CD4-positive, alpha-beta T cell treated with Interleukin-21 for 1 hour (primary cell): ENCODE measurements around the gene OR1E1.
"Not testable (repeated sequence)": the region's sequence is repeated elsewhere in the genome, so short reads cannot be mapped to it uniquely, and the experiment has no call there.

Experiments used
- DNase-seq: peaks from one replicate; pipeline ENCODE4 v3.0.0-alpha.2; 2020

The OR1E1 gene

GRCh38 chr17:3398310-3398709 is at the start of gene OR1E1:
Gene OR1E1 (minus strand): TSS chr17:3398410. CDS start chr17:3398410, 0 bp downstream.
- no peak for DNase-seq

GRCh38 chr17:3447625-3448024 is 49.4 kb upstream of the OR1E1 start:
- DNase-seq = peak; percentile 11

GRCh38 chr17:3440451-3440850 is 42.2 kb upstream of the OR1E1 start:
- no peak for DNase-seq

GRCh38 chr17:3438368-3438767 is 40.2 kb upstream of the OR1E1 start:
- no peak for DNase-seq

- no peak for DNase-seq
These were observed 35.5 kb upstream of the OR1E1 start, which contains the start of gene OR1E2 for GRCh38 chr17:3433741-3434140. Gene OR1E2 (minus strand): TSS chr17:3433841. CDS start chr17:3433841, 0 bp downstream.

- DNase-seq = peak; percentile 4
These were observed 35.0 kb upstream of the OR1E1 start for GRCh38 chr17:3433215-3433614.

- no peak for DNase-seq
These were observed 20.0 kb upstream of the OR1E1 start for GRCh38 chr17:3418222-3418621.

GRCh38 chr17:3415610-3416009 is 17.4 kb upstream of the OR1E1 start:
- DNase-seq = no peak

- DNase-seq = not testable (repeated sequence)
These were observed 14.0 kb upstream of the OR1E1 start for GRCh38 chr17:3412216-3412615.

- DNase-seq = no peak
These were observed 12.9 kb upstream of the OR1E1 start, which contains the start of gene OR3A3 for GRCh38 chr17:3411070-3411469. Gene OR3A3 (plus strand): TSS chr17:3411370.

- DNase-seq = not testable (repeated sequence)
These were observed 5.6 kb upstream of the OR1E1 start for GRCh38 chr17:3403856-3404255.

- DNase-seq = no peak
These were observed 3.6 kb upstream of the OR1E1 start for GRCh38 chr17:3401786-3402185.

- no peak for DNase-seq
These were observed 1.8 kb upstream of the OR1E1 start for GRCh38 chr17:3400055-3400454.

- DNase-seq = not testable (repeated sequence)
These were observed 409 bp downstream of the OR1E1 start for GRCh38 chr17:3397801-3398200.

GRCh38 chr17:3389791-3390190 is 8.4 kb downstream of the OR1E1 start:
- no peak for DNase-seq

GRCh38 chr17:3385869-3386816 is 12.1 kb downstream of the OR1E1 start, which contains the start of gene OR3A2:
Gene OR3A2 (minus strand): TSS chr17:3386308.
- DNase-seq = peak; percentile 24

- no peak for DNase-seq
These were observed 16.3 kb downstream of the OR1E1 start for GRCh38 chr17:3381957-3382356.

- no peak for DNase-seq
These were observed 19.9 kb downstream of the OR1E1 start for GRCh38 chr17:3378321-3378720.

- DNase-seq = not testable (repeated sequence)
These were observed 27.0 kb downstream of the OR1E1 start for GRCh38 chr17:3371167-3371566.
